Fibroblast of lung (primary cell): Measurements from ENCODE around the gene GUCY1A2. TPM values are rescaled to one million over a fixed set of nuclear protein-coding genes. Genes with fewer than 3 reads are reported as not detected.
"Not testable (repeated sequence)": the region's sequence is repeated elsewhere in the genome, so short reads cannot be mapped to it uniquely, and the experiment has no call there.

ENCODE experiments used
- DNase-seq, 2 donors: peaks; one replicate each; pipeline versions ENCODE4 v3.0.0 to v3.0.0-alpha.2; 2010; ENCODE audit warnings: low read depth in 2 of 2
- H2AFZ ChIP-seq: 2 replicates; pipeline ENCODE4 v1.5.1; 2012; ENCODE audit warnings: low read length, control low read depth, inconsistent platforms
- H3K27ac ChIP-seq: 2 replicates; pipeline ENCODE4 v1.5.1; 2011; ENCODE audit warnings: low read length, control low read depth; ENCODE audit not compliant: insufficient read depth
- H3K27me3 ChIP-seq: 2 replicates; pipeline ENCODE4 v1.5.1; 2011; ENCODE audit warnings: mild to moderate bottlenecking, low read length; ENCODE audit not compliant: control insufficient read depth, insufficient read depth
- H3K36me3 ChIP-seq: 2 replicates; pipeline ENCODE4 v1.5.1; 2011; ENCODE audit warnings: low read length; ENCODE audit not compliant: control insufficient read depth, insufficient read depth
- H3K4me1 ChIP-seq: 2 replicates; pipeline ENCODE4 v1.5.1; 2011; ENCODE audit warnings: low read length; ENCODE audit not compliant: control insufficient read depth, insufficient read depth; ENCODE audit errors: extremely low read depth
- H3K4me2 ChIP-seq: 2 replicates; pipeline ENCODE4 v1.5.1; 2011; ENCODE audit warnings: low read length, control low read depth; ENCODE audit not compliant: insufficient read depth; ENCODE audit errors: extremely low read depth
- H3K4me3 ChIP-seq, 4 experiments: fragments of 200-600 bp in 1 of 4; sonication (generic) in 1 of 4; replicated peaks in 1 of 4; 2 replicates each; pipeline ENCODE4 v1.5.1; 2011 to 2016; ENCODE audit warnings: low read length in 4 of 4, low read depth in 3 of 4, mild to moderate bottlenecking in 3 of 4, control low read depth in 2 of 4, inconsistent platforms in 1 of 4, mixed read lengths in 1 of 4; ENCODE audit not compliant: insufficient read depth in 1 of 4; ENCODE audit errors: control extremely low read depth in 1 of 4
- H3K79me2 ChIP-seq: 2 replicates; pipeline ENCODE4 v1.5.1; 2012; ENCODE audit warnings: mild to moderate bottlenecking, low read length, inconsistent platforms; ENCODE audit not compliant: control insufficient read depth, insufficient read depth
- H3K9ac ChIP-seq: 2 replicates; pipeline ENCODE4 v1.5.1; 2011; ENCODE audit warnings: mild to moderate bottlenecking, low read length, control low read depth; ENCODE audit not compliant: insufficient read depth
- H3K9me3 ChIP-seq: 2 replicates; pipeline ENCODE4 v1.5.1; 2012; ENCODE audit warnings: low read depth, low read length; ENCODE audit not compliant: control insufficient read depth, insufficient read depth
- H4K20me1 ChIP-seq: 2 replicates; pipeline ENCODE4 v1.5.1; 2011; ENCODE audit warnings: low read length; ENCODE audit not compliant: control insufficient read depth, insufficient read depth; ENCODE audit errors: extremely low read depth
- EZH2 ChIP-seq: IDR thresholded peaks from 2 replicates; pipeline ENCODE4 v1.5.1; 2012; ENCODE audit warnings: low read length, control low read depth, mild to moderate bottlenecking; ENCODE audit errors: missing control alignments
- polyA plus RNA-seq, 2 donors: library from polyadenylated mRNA; depleted of rRNA in 1 of 2; stranded (reverse) in 1 of 2; unstranded in 1 of 2; fragments of >200 nt; gene quantifications; 2 replicates each; pipeline ENCODE4 v1.2.1, GENCODE V29; 2011 to 2012; ENCODE audit warnings: missing spikeins in 1 of 2
- total RNA-seq: library from RNA; depleted of rRNA; stranded (reverse); fragments of >200 nt; gene quantifications from 2 replicates; pipeline ENCODE4 v1.2.1, GENCODE V29; 2014
- TF ChIP-seq, protein P1 (sequence below), 2 donors: IDR thresholded peaks in 1 of 2; conservative IDR thresholded peaks in 1 of 2; 1 replicate in 1 of 2; 2 replicates in 1 of 2; pipeline ENCODE4 v1.5.1; 2011 to 2012; ENCODE audit warnings: low read length in 2 of 2, control low read depth in 1 of 2, inconsistent platforms in 1 of 2, low read depth in 1 of 2, mild to moderate bottlenecking in 1 of 2

GUCY1A2 gene
- total and polyA plus RNA-seq, 2 donors (not counting 1 experiment from before 2014, with no cell fraction given): 0.50 to 1.4 TPM

DNA sequence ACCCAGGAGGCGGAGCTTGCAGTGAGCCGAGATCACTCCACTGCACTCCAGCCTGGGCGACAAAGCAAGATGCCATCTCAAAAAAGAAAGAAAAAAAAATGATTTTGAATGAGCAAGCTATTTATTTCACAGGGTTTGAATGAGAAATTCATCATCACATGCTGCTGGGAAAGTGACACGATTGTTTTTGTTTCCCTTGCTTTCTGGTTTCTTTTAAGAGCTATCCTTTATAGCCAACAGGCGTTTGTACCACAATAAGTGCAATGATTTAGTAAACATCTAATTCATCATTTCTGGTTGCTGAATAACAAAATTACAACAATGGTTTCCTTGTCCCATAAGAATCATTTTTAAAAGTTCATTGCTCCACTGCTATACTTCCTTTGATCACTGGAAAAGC lies 129.9 kb downstream of the GUCY1A2 start:
- Histone ChIP-seq H3K27ac (no peak overlapping the region), H2AFZ (no peak overlapping the region), H3K4me2 (no peak overlapping the region), H3K9me3 (no peaks in the 10 kb centered on the region), H4K20me1 (peaks cover 2% of the 10 kb centered on the region), H3K27me3 (no peaks in the 10 kb centered on the region), H3K4me3 (no peak overlapping the region), H3K4me1 (no peaks in the 10 kb centered on the region), H3K9ac (no peak overlapping the region), H3K36me3 (no peaks in the 10 kb centered on the region), H3K79me2 (no peaks in the 10 kb centered on the region)
- no peak for TF ChIP-seq EZH2
- TF ChIP-seq, protein P1, sequence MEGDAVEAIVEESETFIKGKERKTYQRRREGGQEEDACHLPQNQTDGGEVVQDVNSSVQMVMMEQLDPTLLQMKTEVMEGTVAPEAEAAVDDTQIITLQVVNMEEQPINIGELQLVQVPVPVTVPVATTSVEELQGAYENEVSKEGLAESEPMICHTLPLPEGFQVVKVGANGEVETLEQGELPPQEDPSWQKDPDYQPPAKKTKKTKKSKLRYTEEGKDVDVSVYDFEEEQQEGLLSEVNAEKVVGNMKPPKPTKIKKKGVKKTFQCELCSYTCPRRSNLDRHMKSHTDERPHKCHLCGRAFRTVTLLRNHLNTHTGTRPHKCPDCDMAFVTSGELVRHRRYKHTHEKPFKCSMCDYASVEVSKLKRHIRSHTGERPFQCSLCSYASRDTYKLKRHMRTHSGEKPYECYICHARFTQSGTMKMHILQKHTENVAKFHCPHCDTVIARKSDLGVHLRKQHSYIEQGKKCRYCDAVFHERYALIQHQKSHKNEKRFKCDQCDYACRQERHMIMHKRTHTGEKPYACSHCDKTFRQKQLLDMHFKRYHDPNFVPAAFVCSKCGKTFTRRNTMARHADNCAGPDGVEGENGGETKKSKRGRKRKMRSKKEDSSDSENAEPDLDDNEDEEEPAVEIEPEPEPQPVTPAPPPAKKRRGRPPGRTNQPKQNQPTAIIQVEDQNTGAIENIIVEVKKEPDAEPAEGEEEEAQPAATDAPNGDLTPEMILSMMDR (conservative IDR thresholded peaks at IDR 0.05 in 1 of 2, IDR thresholded peaks at IDR 0.05 in 1 of 2; ENCODE audit: low read depth in 1 of 2, low read length in 2 of 2): no peak
- no peak for DNase-seq

- H3K9ac ChIP-seq, H4K20me1 ChIP-seq, H3K9me3 ChIP-seq, DNase-seq, H3K4me3 ChIP-seq, H3K79me2 ChIP-seq, H3K27me3 ChIP-seq, H3K36me3 ChIP-seq, H3K27ac ChIP-seq, H2AFZ ChIP-seq, H3K4me2 ChIP-seq, H3K4me1 ChIP-seq: not testable (repeated sequence)
Observed at GRCh38 chr11:106883693-106884092, 134.6 kb downstream of the GUCY1A2 start.

DNA sequence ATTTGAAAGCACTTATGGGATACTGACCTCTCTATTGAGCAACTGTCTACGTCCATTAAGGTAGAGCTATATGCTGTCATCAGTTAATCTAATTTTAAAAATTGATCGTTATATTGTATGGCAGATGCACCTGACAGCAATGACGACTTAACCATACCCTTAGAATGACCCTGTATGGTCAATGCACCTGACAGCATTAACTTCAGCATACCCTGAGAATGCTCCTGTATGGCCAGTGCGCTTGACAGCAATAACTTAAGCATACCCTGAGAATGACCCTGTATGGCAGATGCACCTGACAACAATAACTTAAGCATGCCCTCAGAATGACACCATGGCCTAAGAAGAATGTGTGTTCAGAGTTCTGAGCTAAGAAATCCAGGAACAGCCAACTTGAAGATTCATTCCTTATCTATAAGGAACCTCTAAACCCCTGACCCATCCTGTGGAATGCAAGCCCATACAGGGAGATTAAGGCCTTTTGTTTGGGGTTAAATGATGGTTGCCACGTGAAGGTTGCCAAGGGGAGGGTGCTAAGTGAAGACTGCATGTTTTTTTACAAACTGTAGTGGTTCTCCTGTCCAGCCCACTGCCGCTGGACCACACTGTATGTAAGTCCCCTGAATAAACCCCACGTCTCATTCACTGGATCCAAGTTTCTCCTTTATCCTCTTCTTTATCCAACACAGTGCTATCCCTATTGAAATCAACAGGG lies 138.3 kb downstream of the GUCY1A2 start:
- Histone ChIP-seq H3K9ac (no peak overlapping the region), H3K4me2 (no peak overlapping the region), H2AFZ (no peak overlapping the region), H4K20me1 (no peaks in the 10 kb centered on the region), H3K79me2 (no peaks in the 10 kb centered on the region), H3K4me3 (no peak overlapping the region), H3K27ac (no peak overlapping the region), H3K9me3 (no peaks in the 10 kb centered on the region), H3K27me3 (no peaks in the 10 kb centered on the region), H3K36me3 (no peaks in the 10 kb centered on the region), H3K4me1 (no peaks in the 10 kb centered on the region)
- TF ChIP-seq, protein P1 (conservative IDR thresholded peaks at IDR 0.05 in 1 of 2, IDR thresholded peaks at IDR 0.05 in 1 of 2; ENCODE audit: low read depth in 1 of 2, low read length in 2 of 2): no peak
- TF ChIP-seq EZH2: no peak
- no peak for DNase-seq
